Uterus (tissue), 4 donors: ENCODE results near the gene NFE2L2. TPM values are rescaled to one million over a fixed set of nuclear protein-coding genes. Genes with fewer than 3 reads are reported as not detected.

Experiments
- DNase-seq, 2 donors: peaks; one replicate each; pipeline ENCODE4 v3.0.0-alpha.2; 2019 to 2020
- H3K27ac ChIP-seq, 2 donors: fragments of 200-600 bp; sonication (generic); 1 replicate in 1 of 2; 2 replicates in 1 of 2; pipeline ENCODE4 v1.5.1; 2016 to 2018
- H3K27me3 ChIP-seq, 2 donors: fragments of 200-600 bp; sonication (generic); one replicate each; pipeline ENCODE4 v1.5.1; 2018 to 2019; ENCODE audit warnings: control low read depth in 1 of 2
- H3K36me3 ChIP-seq, 2 donors: fragments of 200-600 bp; sonication (generic); one replicate each; pipeline ENCODE4 v1.5.1; 2019; ENCODE audit warnings: control low read depth in 1 of 2
- H3K4me1 ChIP-seq, 2 donors: fragments of 200-600 bp; sonication (generic); one replicate each; pipeline ENCODE4 v1.5.1; 2018 to 2019; ENCODE audit warnings: control low read depth in 1 of 2
- H3K4me3 ChIP-seq, 2 donors: fragments of 200-600 bp; sonication (generic); 1 replicate in 1 of 2; 2 replicates in 1 of 2; pipeline ENCODE4 v1.5.1; 2018 to 2019; ENCODE audit warnings: mild to moderate bottlenecking in 1 of 2
- H3K9me3 ChIP-seq, 2 donors: fragments of 200-600 bp; sonication (generic); one replicate each; pipeline ENCODE4 v1.5.1; 2019; ENCODE audit warnings: control low read depth in 1 of 2
- POLR2A ChIP-seq, 2 donors: fragments of 450-650 bp; IDR thresholded peaks; one replicate each; pipeline ENCODE4 v1.6.1; 2016; ENCODE audit warnings: antibody characterized with exemption in 2 of 2, mild to moderate bottlenecking in 1 of 2, moderate library complexity in 1 of 2
- intact Hi-C: fragments of 100-400 bp; cut with DNase I; formaldehyde crosslinking; loops from one replicate; pipeline ENCODE4 v1.15.1; 2023; ENCODE audit warnings: low total_unique reads
- total RNA-seq, 4 donors: library from RNA; depleted of rRNA in 3 of 4; stranded (reverse); fragments of >200 nt in 3 of 4; gene quantifications; one replicate each; pipeline versions ENCODE4 v1.1.0 to v1.2.4, GENCODE V29; 2014 to 2023
- TF ChIP-seq, protein P1 (sequence below), 4 experiments: fragments of 200-600 bp in 2 of 4; fragments of 450-650 bp in 2 of 4; sonication (generic) in 2 of 4; IDR thresholded peaks; one replicate each; pipeline ENCODE4 v1.5.1; 2016 to 2019; ENCODE audit warnings: antibody characterized with exemption in 4 of 4, mild to moderate bottlenecking in 2 of 4, moderate library complexity in 1 of 4
- donor health status: DM: yes; HTN: yes; CAD: no.

NFE2L2 gene
- total RNA-seq, 4 donors from 2014 or later, result 53.0 to 148 (median 90.0) TPM

GRCh38 chr2:177246000-177246399, 18.5 kb downstream of the NFE2L2 start:
- TF ChIP-seq POLR2A (IDR thresholded peaks at IDR 0.05), result no peak
- TF ChIP-seq, protein P1, sequence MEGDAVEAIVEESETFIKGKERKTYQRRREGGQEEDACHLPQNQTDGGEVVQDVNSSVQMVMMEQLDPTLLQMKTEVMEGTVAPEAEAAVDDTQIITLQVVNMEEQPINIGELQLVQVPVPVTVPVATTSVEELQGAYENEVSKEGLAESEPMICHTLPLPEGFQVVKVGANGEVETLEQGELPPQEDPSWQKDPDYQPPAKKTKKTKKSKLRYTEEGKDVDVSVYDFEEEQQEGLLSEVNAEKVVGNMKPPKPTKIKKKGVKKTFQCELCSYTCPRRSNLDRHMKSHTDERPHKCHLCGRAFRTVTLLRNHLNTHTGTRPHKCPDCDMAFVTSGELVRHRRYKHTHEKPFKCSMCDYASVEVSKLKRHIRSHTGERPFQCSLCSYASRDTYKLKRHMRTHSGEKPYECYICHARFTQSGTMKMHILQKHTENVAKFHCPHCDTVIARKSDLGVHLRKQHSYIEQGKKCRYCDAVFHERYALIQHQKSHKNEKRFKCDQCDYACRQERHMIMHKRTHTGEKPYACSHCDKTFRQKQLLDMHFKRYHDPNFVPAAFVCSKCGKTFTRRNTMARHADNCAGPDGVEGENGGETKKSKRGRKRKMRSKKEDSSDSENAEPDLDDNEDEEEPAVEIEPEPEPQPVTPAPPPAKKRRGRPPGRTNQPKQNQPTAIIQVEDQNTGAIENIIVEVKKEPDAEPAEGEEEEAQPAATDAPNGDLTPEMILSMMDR (IDR thresholded peaks at IDR 0.05), result no peak
- intact Hi-C loops, result no loop called here
- H3K4me3 ChIP-seq, result no peak overlapping the region

DNA sequence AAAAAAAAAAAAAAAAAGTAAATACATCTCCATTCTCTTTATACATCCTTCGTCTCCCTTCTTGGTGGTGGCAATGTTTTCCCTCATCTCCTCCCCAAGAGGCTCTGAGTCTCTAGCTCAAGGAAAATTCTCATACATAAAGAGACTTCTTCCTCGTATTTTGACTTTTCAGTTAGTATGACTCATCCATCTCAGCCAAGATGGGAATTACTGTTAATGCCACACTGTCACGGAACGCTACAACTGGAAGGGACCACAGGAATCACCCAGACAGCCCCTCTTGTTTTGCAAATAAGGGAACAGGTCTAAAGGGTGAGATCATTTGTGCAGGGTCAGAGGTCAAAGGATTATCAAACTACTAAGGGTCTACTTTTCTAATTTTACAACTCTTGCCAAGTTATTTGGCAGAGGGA, 19.5 kb downstream of the NFE2L2 start:
- Histone ChIP-seq H3K27me3 (no peaks in the 10 kb centered on the region), H3K4me1 (peaks cover 19 to 24% of the 10 kb centered on the region in 2 donors), H3K9me3 (no peaks in the 10 kb centered on the region), H3K36me3 (no peaks in the 10 kb centered on the region), H3K4me3 (no peak overlapping the region), H3K27ac (peak overlapping the region; percentile 69 to 89)
- TF ChIP-seq POLR2A (IDR thresholded peaks at IDR 0.05), result no peak
- TF ChIP-seq, protein P1 (IDR thresholded peaks at IDR 0.05), result no peak
- intact Hi-C loops, result no loop called here
- no peak for DNase-seq

More at GRCh38 chr2:177246000-177246399, 18.5 kb downstream of the NFE2L2 start:
- no peak for DNase-seq
- H3K27me3 ChIP-seq, result no peaks in the 10 kb centered on the region
- peak overlapping the region; percentile 69 to 89 for H3K27ac ChIP-seq
- H3K36me3 ChIP-seq, result no peaks in the 10 kb centered on the region
- H3K4me1 ChIP-seq, result peaks cover 19 to 31% of the 10 kb centered on the region in 2 donors
- H3K9me3 ChIP-seq, result no peaks in the 10 kb centered on the region

DNA sequence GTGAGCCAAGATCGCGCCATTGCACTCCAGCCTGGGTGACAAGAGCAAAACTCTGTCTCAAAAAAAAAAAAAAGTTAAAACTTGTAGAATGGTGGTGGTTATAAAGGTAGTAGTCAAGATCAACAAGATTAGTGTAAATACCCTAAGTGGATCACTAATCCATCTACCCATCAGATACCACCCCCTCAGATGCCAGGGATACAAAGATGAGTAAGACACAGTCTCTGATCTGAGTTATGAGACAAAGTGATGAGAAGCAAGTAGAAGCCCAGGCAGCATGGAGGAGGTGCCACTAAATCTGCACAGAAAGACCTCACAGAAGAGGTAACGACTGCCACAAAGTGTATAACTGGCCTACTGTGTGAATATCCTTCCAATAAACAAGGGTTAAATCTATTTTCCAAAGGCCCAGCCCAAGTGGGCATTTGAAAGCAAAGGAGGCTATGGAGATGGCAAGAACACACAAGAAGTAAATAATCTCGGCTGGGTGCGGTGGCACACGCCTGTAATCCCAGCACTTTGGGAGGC, 20.2 kb downstream of the NFE2L2 start:
- no peak overlapping the region for H3K4me3 ChIP-seq
- no peaks in the 10 kb centered on the region for H3K36me3 ChIP-seq
- TF ChIP-seq, protein P1 (IDR thresholded peaks at IDR 0.05), result no peak
- no peak for TF ChIP-seq POLR2A (IDR thresholded peaks at IDR 0.05)
- H3K4me1 ChIP-seq, result peaks cover 19 to 24% of the 10 kb centered on the region in 2 donors
- H3K27me3 ChIP-seq, result no peaks in the 10 kb centered on the region
- intact Hi-C loops, result no loop called here
- H3K27ac ChIP-seq, result peak overlapping the region; percentile 69 to 89
- H3K9me3 ChIP-seq, result no peaks in the 10 kb centered on the region
- no peak for DNase-seq

DNA sequence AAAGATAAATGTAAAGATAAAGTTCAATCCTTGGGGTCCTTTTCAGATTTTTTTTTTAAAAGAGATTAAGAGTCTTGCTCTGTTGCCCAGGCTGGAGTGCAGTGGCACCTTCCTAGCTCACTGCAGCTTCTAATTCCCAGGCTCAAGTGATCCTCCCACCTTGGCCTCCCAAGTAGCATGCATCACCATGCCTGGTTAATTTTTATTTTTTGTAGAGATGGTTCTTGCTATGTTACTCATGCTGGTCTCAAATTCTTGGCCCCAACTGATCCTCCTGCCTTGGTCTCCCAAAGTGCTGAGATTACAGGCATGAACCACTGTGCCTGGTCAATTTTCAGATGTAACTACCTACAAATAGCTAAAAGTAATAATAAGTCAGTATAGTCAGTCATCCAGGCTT, 21.1 kb downstream of the NFE2L2 start:
- Histone ChIP-seq H3K36me3 (no peaks in the 10 kb centered on the region), H3K4me1 (peaks cover 15 to 24% of the 10 kb centered on the region in 2 donors), H3K27me3 (no peaks in the 10 kb centered on the region), H3K4me3 (no peak overlapping the region), H3K9me3 (no peaks in the 10 kb centered on the region), H3K27ac (peak overlapping the region; percentile 69 to 89)
- DNase-seq, result no peak
- TF ChIP-seq POLR2A (IDR thresholded peaks at IDR 0.05), result no peak
- TF ChIP-seq, protein P1 (IDR thresholded peaks at IDR 0.05), result no peak
- intact Hi-C loops, result no loop called here

- no peaks in the 10 kb centered on the region for H3K36me3 ChIP-seq
- peaks cover 12 to 28% of the 10 kb centered on the region in 2 donors for H3K4me1 ChIP-seq
These were observed 21.5 kb downstream of the NFE2L2 start for GRCh38 chr2:177243073-177243472.

More at GRCh38 chr2:177243073-177243472, 21.5 kb downstream of the NFE2L2 start:
- no peaks in the 10 kb centered on the region for H3K9me3 ChIP-seq
- intact Hi-C loops, result no loop called here
- peak overlapping the region in 1 of 2 donors; percentile 7 for H3K4me3 ChIP-seq
- peak overlapping the region; percentile 69 to 89 for H3K27ac ChIP-seq
- TF ChIP-seq POLR2A (IDR thresholded peaks at IDR 0.05), result no peak
- TF ChIP-seq, protein P1 (IDR thresholded peaks at IDR 0.05), result no peak
- no peaks in the 10 kb centered on the region for H3K27me3 ChIP-seq
- no peak for DNase-seq
